Spinal cord (tissue), 10 donors: ENCODE results near the gene CCHCR1. TPM values are rescaled to one million over a fixed set of nuclear protein-coding genes. Genes with fewer than 3 reads are reported as not detected.

Experiments used
- DNase-seq, 6 donors: peaks; one replicate each; pipeline versions ENCODE4 v3.0.0 to v3.0.0-alpha.2; 2013 to 2015; ENCODE audit warnings: low spot score in 6 of 6, low read depth in 4 of 6
- H3K27ac ChIP-seq: one replicate; pipeline ENCODE4 v1.5.1; 2013; ENCODE audit warnings: low read depth, low read length, control low read depth
- H3K27me3 ChIP-seq: one replicate; pipeline ENCODE4 v1.6.1; 2013; ENCODE audit warnings: low read length; ENCODE audit not compliant: control insufficient read depth, insufficient read depth
- H3K36me3 ChIP-seq: one replicate; pipeline ENCODE4 v1.6.1; 2013; ENCODE audit warnings: low read length; ENCODE audit not compliant: control insufficient read depth, insufficient read depth
- H3K4me1 ChIP-seq: one replicate; pipeline ENCODE4 v1.6.1; 2013; ENCODE audit warnings: low read length; ENCODE audit not compliant: control insufficient read depth, insufficient read depth
- H3K4me3 ChIP-seq: one replicate; pipeline ENCODE4 v1.5.1; 2013; ENCODE audit warnings: low read depth, low read length, control low read depth
- H3K9me3 ChIP-seq: one replicate; pipeline ENCODE4 v1.6.1; 2013; ENCODE audit warnings: low read length; ENCODE audit not compliant: control insufficient read depth, insufficient read depth
- WGBS: methylation state at CpG from one replicate; pipeline ENCODE4 v1.1.5; 2013; ENCODE audit warnings: missing lambda C conversion rate; ENCODE audit not compliant: insufficient coverage; 5-methylcytosine and 5-hydroxymethylcytosine counted together
- polyA plus RNA-seq, 2 donors: library from polyadenylated mRNA; unstranded; fragments of 120-200 nt; gene quantifications; one replicate each; pipeline ENCODE4 v1.2.1, GENCODE V29; 2013; ENCODE audit not compliant: insufficient read length in 2 of 2
- total RNA-seq, 2 donors: library from RNA; depleted of rRNA in 1 of 2; stranded (reverse); fragments of 120-200 nt in 1 of 2; fragments of >200 nt in 1 of 2; gene quantifications; one replicate each; pipeline versions ENCODE4 v1.2.3 to v1.2.4, GENCODE V29; 2013 to 2014
- donor health status: healthy.

CCHCR1 gene
- total and polyA plus RNA-seq, 4 donors: 16.4 to 29.9 (median 23.6) TPM

DNA sequence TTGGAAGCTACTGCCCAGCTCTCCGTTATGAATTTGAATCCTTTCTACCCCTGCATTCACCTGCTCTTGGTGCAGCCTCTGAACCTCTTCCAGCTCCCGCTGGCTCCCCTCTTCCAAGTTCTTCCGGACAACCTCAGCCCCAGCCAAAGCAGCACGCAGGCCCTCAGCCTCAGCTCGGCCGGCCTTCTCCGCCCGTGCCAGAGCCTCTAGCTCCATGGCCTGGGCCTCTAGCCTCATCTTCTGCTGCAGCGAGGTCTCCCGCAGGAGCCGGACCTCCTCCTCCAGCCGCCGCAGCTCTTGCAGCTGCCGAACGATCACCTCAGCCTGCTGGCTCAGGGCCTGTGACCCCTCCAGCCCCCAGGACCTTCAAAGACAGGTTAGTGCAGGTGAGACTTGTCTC lies 3.2 kb downstream of the CCHCR1 start:
- Histone ChIP-seq H3K4me1 (peaks cover 15% of the 10 kb centered on the region), H3K4me3 (no peak overlapping the region), H3K27ac (no peak overlapping the region), H3K9me3 (no peaks in the 10 kb centered on the region), H3K27me3 (no peaks in the 10 kb centered on the region), H3K36me3 (peaks cover 32% of the 10 kb centered on the region)
- no peak for DNase-seq
- 95% methylated on average over 15 of the region's 15 CpGs for WGBS

DNA sequence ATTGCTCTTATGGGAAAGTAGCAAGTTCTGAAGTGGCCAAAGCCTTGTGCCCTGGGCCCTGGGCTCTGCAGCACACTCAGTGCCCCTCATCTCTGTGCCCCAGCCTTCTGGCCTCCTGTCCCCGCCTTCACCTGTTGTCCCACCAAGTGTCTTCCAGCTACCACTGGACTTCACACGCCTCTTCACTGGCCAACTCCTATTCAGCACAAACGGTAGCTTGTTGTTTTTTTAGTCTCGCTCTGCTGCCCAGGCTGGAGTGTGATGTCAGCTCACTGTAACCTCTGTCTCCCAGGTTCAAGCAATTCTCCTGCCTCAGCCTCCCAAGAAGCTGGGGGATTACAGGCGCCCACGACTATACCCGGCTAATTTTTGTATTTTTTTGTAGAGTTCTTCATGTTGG lies 4.8 kb downstream of the CCHCR1 start:
- Histone ChIP-seq H3K9me3 (no peaks in the 10 kb centered on the region), H3K36me3 (peaks cover 37% of the 10 kb centered on the region), H3K4me3 (no peak overlapping the region), H3K27me3 (no peaks in the 10 kb centered on the region), H3K27ac (no peak overlapping the region), H3K4me1 (peaks cover 5% of the 10 kb centered on the region)
- no peak for DNase-seq
- WGBS: 91% methylated on average over 4 of the region's 7 CpGs

GRCh38 chr6:31149827-31150447 lies 7.7 kb downstream of the CCHCR1 start:
- H3K27ac ChIP-seq: no peak overlapping the region
- H3K4me1 ChIP-seq: no peaks in the 10 kb centered on the region
- H3K9me3 ChIP-seq: no peaks in the 10 kb centered on the region
- H3K4me3 ChIP-seq: no peak overlapping the region
- H3K36me3 ChIP-seq: peaks cover 47% of the 10 kb centered on the region
- no peak for DNase-seq
- WGBS: 86% methylated on average over 5 of the region's 6 CpGs
- no peaks in the 10 kb centered on the region for H3K27me3 ChIP-seq

DNA sequence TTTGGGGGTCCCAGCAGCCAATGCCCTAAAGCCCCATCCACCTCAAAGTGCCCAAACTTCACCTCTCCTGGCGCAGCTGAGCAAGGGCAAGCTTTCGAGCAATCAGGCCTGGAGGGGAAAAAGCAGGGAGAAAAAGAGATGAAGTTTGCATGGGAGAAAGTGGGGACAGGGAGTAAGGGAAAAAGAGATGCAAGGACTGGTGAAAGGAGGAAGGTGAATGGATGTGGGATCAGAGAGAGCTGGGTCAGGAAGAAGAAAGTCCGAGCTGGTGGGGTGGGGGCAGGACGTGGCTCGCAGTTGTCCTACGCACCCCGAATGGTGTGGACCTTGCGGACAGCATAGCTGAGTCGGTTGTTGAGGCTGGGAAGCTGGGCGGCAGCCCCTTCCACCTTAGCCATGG lies 12.2 kb downstream of the CCHCR1 start:
- Histone ChIP-seq H3K4me1 (peaks cover 4% of the 10 kb centered on the region), H3K27me3 (no peaks in the 10 kb centered on the region), H3K4me3 (no peak overlapping the region), H3K9me3 (no peaks in the 10 kb centered on the region), H3K27ac (no peak overlapping the region), H3K36me3 (peaks cover 44% of the 10 kb centered on the region)
- no peak for DNase-seq
- 93% methylated on average over 10 of the region's 10 CpGs for whole genome bisulfite sequencing

- Histone ChIP-seq H3K27me3 (no peaks in the 10 kb centered on the region), H3K27ac (no peak overlapping the region), H3K36me3 (peaks cover 40% of the 10 kb centered on the region), H3K4me3 (no peak overlapping the region), H3K9me3 (no peaks in the 10 kb centered on the region), H3K4me1 (peaks cover 4% of the 10 kb centered on the region)
- WGBS: 75% methylated on average over 2 of the region's 11 CpGs
- DNase-seq: no peak
Measured at GRCh38 chr6:31144970-31145340, 12.6 kb downstream of the CCHCR1 start.

- 96% methylated on average over 15 of the region's 18 CpGs for WGBS
- no peak overlapping the region for H3K4me3 ChIP-seq
- H3K27me3 ChIP-seq: no peaks in the 10 kb centered on the region
- peaks cover 38% of the 10 kb centered on the region for H3K36me3 ChIP-seq
- H3K27ac ChIP-seq: no peak overlapping the region
- no peaks in the 10 kb centered on the region for H3K9me3 ChIP-seq
- DNase-seq: no peak
- H3K4me1 ChIP-seq: peaks cover 4% of the 10 kb centered on the region
Measured at GRCh38 chr6:31144296-31144969, 13.2 kb downstream of the CCHCR1 start.

DNA sequence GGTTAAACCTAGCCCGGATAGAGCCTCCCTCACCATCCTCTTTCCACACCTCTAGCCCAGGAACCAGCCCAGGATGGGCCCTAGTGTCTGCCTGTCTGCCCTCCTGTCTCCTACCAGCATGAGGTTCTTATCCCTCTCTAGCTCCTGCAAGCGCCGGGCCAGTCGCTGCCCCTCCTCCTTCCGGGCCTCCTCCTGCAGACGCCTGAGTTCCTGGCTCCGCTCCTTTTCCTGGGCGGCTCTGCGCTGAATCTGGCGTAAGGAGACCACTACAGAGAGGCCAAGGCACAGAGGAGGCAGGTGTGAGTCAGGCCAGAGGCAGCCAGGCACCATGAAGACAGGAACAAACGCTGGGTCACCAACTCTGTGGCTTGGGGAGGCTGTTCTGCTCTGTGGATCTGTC lies 14.5 kb downstream of the CCHCR1 start:
- Histone ChIP-seq H3K27me3 (no peaks in the 10 kb centered on the region), H3K4me3 (no peak overlapping the region), H3K36me3 (peaks cover 34% of the 10 kb centered on the region), H3K4me1 (peaks cover 4% of the 10 kb centered on the region), H3K27ac (no peak overlapping the region), H3K9me3 (no peaks in the 10 kb centered on the region)
- WGBS: 41% methylated on average over 10 of the region's 11 CpGs
- DNase-seq: peak in 1 of 6 donors; percentile 27

GRCh38 chr6:31142361-31142761 lies 15.2 kb downstream of the CCHCR1 start:
- Histone ChIP-seq H3K27ac (no peak overlapping the region), H3K4me1 (peaks cover 11% of the 10 kb centered on the region), H3K9me3 (no peaks in the 10 kb centered on the region), H3K27me3 (no peaks in the 10 kb centered on the region), H3K36me3 (peaks cover 31% of the 10 kb centered on the region), H3K4me3 (no peak overlapping the region)
- WGBS: 56% methylated on average over 1 of the region's 2 CpGs
- DNase-seq: peak in 1 of 6 donors; percentile 8

GRCh38 chr6:31140643-31141042 lies 17.0 kb downstream of the CCHCR1 start:
- Histone ChIP-seq H3K36me3 (peaks cover 28% of the 10 kb centered on the region), H3K27ac (no peak overlapping the region), H3K4me1 (peaks cover 12% of the 10 kb centered on the region), H3K27me3 (no peaks in the 10 kb centered on the region), H3K9me3 (no peaks in the 10 kb centered on the region), H3K4me3 (no peak overlapping the region)
- 87% methylated on average over 15 of the region's 15 CpGs for WGBS
- no peak for DNase-seq

DNA sequence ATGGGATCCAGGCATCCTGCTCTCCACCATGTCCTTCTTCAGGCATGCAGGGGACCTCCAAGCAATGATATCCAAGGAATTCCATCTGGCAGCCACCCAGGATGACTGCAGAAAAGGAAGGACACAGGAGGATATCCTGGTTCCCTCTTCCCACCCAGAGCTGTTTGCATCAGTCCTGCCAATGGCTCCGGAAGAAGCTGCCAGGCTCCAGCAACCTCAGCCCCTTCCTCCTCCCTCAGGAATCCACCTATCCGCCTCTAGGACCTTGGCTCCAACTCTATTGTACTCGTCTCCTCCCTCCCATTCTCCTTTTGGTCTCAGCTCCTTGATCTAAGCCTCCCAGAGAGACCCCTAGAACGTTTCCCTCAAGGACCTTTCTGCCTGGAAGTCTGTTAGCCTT lies 18.0 kb downstream of the CCHCR1 start:
- Histone ChIP-seq H3K4me3 (no peak overlapping the region), H3K27me3 (no peaks in the 10 kb centered on the region), H3K9me3 (no peaks in the 10 kb centered on the region), H3K4me1 (peaks cover 12% of the 10 kb centered on the region), H3K27ac (no peak overlapping the region), H3K36me3 (peaks cover 17% of the 10 kb centered on the region)
- WGBS: 12% methylated on average over 4 of the region's 4 CpGs
- DNase-seq: no peak
